ENCODE data around the gene ZNF283. TPM values are rescaled to one million over a fixed set of nuclear protein-coding genes. Genes with fewer than 3 reads are reported as not detected.
A peak's percentile ranks its signal among the peaks of the same experiment; 100 is the strongest.

Gene ZNF283
- total and polyA plus RNA-seq, 9 of the 15 experiments (the other 6 are each of a cell fraction or from before 2014, with no cell fraction given), result 6.0 to 19.5 (median 9.8) TPM

- TF ChIP-seq PATZ1 (CRISPR knock-in tag; IDR thresholded peaks at IDR 0.05; ENCODE audit: borderline replicate concordance) (no peak), GTF3C2 (IDR thresholded peaks at IDR 0.05; ENCODE audit: borderline replicate concordance, extremely low read depth, insufficient read length) (no peak), BRF1 (IDR thresholded peaks at IDR 0.05; ENCODE audit: borderline replicate concordance, extremely low read depth, insufficient read length) (no peak), E4F1 (CRISPR knock-in tag; IDR thresholded peaks at IDR 0.05; ENCODE audit: borderline replicate concordance) (no peak), ZFP1 (CRISPR knock-in tag; IDR thresholded peaks at IDR 0.05) (no peak), NCOR1 (IDR thresholded peaks at IDR 0.05) (no peak), RCOR1 (IDR thresholded peaks at IDR 0.05; ENCODE audit: borderline replicate concordance in 1 of 2, low read depth in 2 of 2, low read length in 2 of 2) (peak in 1 of 2 experiments; percentile 71; a peak in 1 of 4 replicates), DLX4 (CRISPR knock-in tag; IDR thresholded peaks at IDR 0.05) (no peak), KAT7 (CRISPR knock-in tag; IDR thresholded peaks at IDR 0.05; ENCODE audit: borderline replicate concordance) (no peak), CBFA2T2 (conservative IDR thresholded peaks at IDR 0.05) (no peak), RHOXF2B (CRISPR knock-in tag; conservative IDR thresholded peaks at IDR 0.05) (no peak), LARP7 (IDR thresholded peaks at IDR 0.05) (no peak), HMG20B (CRISPR knock-in tag; IDR thresholded peaks at IDR 0.05) (no peak), CREB3 (tag; conservative IDR thresholded peaks at IDR 0.05; ENCODE audit: low read depth) (peak; percentile 77), NONO (IDR thresholded peaks at IDR 0.05; ENCODE audit: low read depth in 2 of 2, low read length in 1 of 2) (no peak), ZNF668 (CRISPR knock-in tag; IDR thresholded peaks at IDR 0.05) (no peak), TCF15 (CRISPR knock-in tag; IDR thresholded peaks at IDR 0.05) (no peak)
These were observed 38.1 kb upstream of the ZNF283 start (continued) for GRCh38 chr19:43789029-43789428.

Measured in K562 (cell line).